Panc1 (cell line): ENCODE measurements around the gene PRKG1. TPM values are rescaled to one million over a fixed set of nuclear protein-coding genes. Genes with fewer than 3 reads are reported as not detected.

ENCODE experiments used
- ATAC-seq: fragments of 200-7000 bp; cut with Tn5 transposase; 2 replicates; pipeline ENCODE4 v1.9.1; 2020; ENCODE audit warnings: mild to moderate bottlenecking, moderate library complexity
- BruUV-seq: library from RNA; stranded (reverse); fragments of 400-500 nt; replicated peaks from 2 replicates; lab custom pipeline; 2021; lab: Mats Ljungman, UMichigan
- CTCF ChIA-PET: fragments of 300-600 bp; sonication (Branson Sonifier 250); formaldehyde crosslinking; loops from one replicate; lab custom pipeline; 2022; ENCODE audit warnings: antibody characterized with exemption; lab: Charles Lee
- POLR2A ChIA-PET: fragments of 300-600 bp; sonication (Branson Sonifier 250); formaldehyde crosslinking; loops from one replicate; lab custom pipeline; 2022; ENCODE audit warnings: antibody characterized with exemption; lab: Charles Lee
- DNase-seq: peaks from one replicate; pipeline ENCODE4 v3.0.0-alpha.2; 2010; ENCODE audit warnings: low read depth, low spot score
- H3K27ac ChIP-seq: 2 replicates; pipeline ENCODE4 v1.5.1; 2011; ENCODE audit warnings: mild to moderate bottlenecking, low read length, inconsistent platforms
- H3K27me3 ChIP-seq: fragments of 200-500 bp; sonication (Bioruptor generic); 2 replicates; pipeline ENCODE4 v1.6.0; 2014; ENCODE audit warnings: low read length, inconsistent platforms; ENCODE audit not compliant: control insufficient read depth, insufficient read depth
- H3K36me3 ChIP-seq: fragments of 200-500 bp; sonication (Bioruptor generic); 2 replicates; pipeline ENCODE4 v1.5.1; 2014; ENCODE audit warnings: inconsistent platforms, mild to moderate bottlenecking, low read length, moderate library complexity; ENCODE audit not compliant: control insufficient read depth, insufficient read depth
- H3K4me1 ChIP-seq: 2 replicates; pipeline ENCODE4 v1.5.1; 2011; ENCODE audit warnings: inconsistent platforms, mild to moderate bottlenecking, low read length, moderate library complexity; ENCODE audit not compliant: control insufficient read depth, insufficient read depth
- H3K4me3 ChIP-seq, 2 experiments: 2 replicates each; pipeline ENCODE4 v1.5.1; 2011 to 2012; ENCODE audit warnings: low read depth in 2 of 2, low read length in 2 of 2, mild to moderate bottlenecking in 2 of 2, inconsistent platforms in 1 of 2, moderate library complexity in 1 of 2
- H3K9me3 ChIP-seq: fragments of 200-500 bp; sonication (Bioruptor generic); 2 replicates; pipeline ENCODE4 v1.5.1; 2014; ENCODE audit warnings: low read depth, mild to moderate bottlenecking, inconsistent platforms, low read length, moderate library complexity; ENCODE audit not compliant: control insufficient read depth, insufficient read depth
- CTCF ChIP-seq: fragments of 450-650 bp; IDR thresholded peaks from 2 replicates; pipeline ENCODE4 v1.5.1; 2017; ENCODE audit warnings: mild to moderate bottlenecking
- POLR2AphosphoS5 ChIP-seq: IDR thresholded peaks from 2 replicates; pipeline ENCODE4 v1.6.1; 2012; ENCODE audit warnings: mild to moderate bottlenecking, low read depth, low read length, moderate library complexity
- REST ChIP-seq, 2 experiments: IDR thresholded peaks; 2 replicates each; pipeline ENCODE4 v1.6.1; 2011 to 2012; ENCODE audit warnings: low read depth in 2 of 2, control low read depth in 1 of 2, low read length in 1 of 2, mild to moderate bottlenecking in 1 of 2, moderate library complexity in 1 of 2; ENCODE audit not compliant: insufficient read depth in 1 of 2
- SIN3A ChIP-seq: IDR thresholded peaks from 2 replicates; pipeline ENCODE4 v1.6.1; 2012; ENCODE audit warnings: low read depth, mild to moderate bottlenecking, low read length, moderate library complexity, borderline replicate concordance; ENCODE audit not compliant: insufficient read depth
- TCF7L2 ChIP-seq: IDR thresholded peaks from 2 replicates; pipeline ENCODE4 v1.6.1; 2011; ENCODE audit warnings: mild to moderate bottlenecking, low read depth, low read length, inconsistent platforms
- in situ Hi-C: cut with HindIII; loops from 2 replicates; pipeline ENCODE4 v1.10.0; 2016; ENCODE audit warnings: low sequenced_read_pairs, low pct_unique_long_range_greater_than_20kb
- intact Hi-C: fragments of 100-400 bp; cut with micrococcal nuclease; formaldehyde crosslinking; loops from one replicate; pipeline ENCODE4 v1.10.0; 2022; ENCODE audit not compliant: unreplicated experiment
- total RNA-seq: library from RNA; stranded (reverse); gene quantifications from one replicate; pipeline ENCODE4 v1.2.1, GENCODE V29; 2021; ENCODE audit not compliant: unreplicated experiment

PRKG1 gene
- total RNA-seq, 1 experiment from 2014 or later, result 0.92 TPM

- intact Hi-C loops (no loop called here), in situ Hi-C loops (no loop called here)
- Histone ChIP-seq H3K36me3 (no peaks in the 10 kb centered on the region), H3K4me3 (no peak overlapping the region), H3K4me1 (no peaks in the 10 kb centered on the region), H3K27ac (no peak overlapping the region), H3K9me3 (peaks cover 3% of the 10 kb centered on the region; the same call in 1 of the 2 replicates), H3K27me3 (no peaks in the 10 kb centered on the region; the same call in 1 of the 2 replicates)
- no peak for DNase-seq
- TF ChIP-seq POLR2AphosphoS5, result no peak
- no peak for TF ChIP-seq TCF7L2
- POLR2A ChIA-PET, result no interaction called here
- BruUV-seq, result no TSS peak
- CTCF ChIA-PET, result no interaction called here
- ATAC-seq, result no peak
Measured at GRCh38 chr10:51800121-51800520, 725.8 kb downstream of the PRKG1 start.

- POLR2A ChIA-PET, result no interaction called here
- CTCF ChIA-PET, result no interaction called here
- intact Hi-C loops, result no loop called here
- no peaks in the 10 kb centered on the region for H3K4me1 ChIP-seq
- no peaks in the 10 kb centered on the region for H3K9me3 ChIP-seq
- no peaks in the 10 kb centered on the region for H3K36me3 ChIP-seq
- TF ChIP-seq SIN3A (no peak), REST (IDR thresholded peaks at IDR 0.05; ENCODE audit: insufficient read depth in 1 of 2, low read depth in 2 of 2, low read length in 1 of 2) (no peak), POLR2AphosphoS5 (no peak), TCF7L2 (no peak), CTCF (no peak)
- in situ Hi-C loops, result no loop called here
- no peak overlapping the region for H3K4me3 ChIP-seq
- no peak overlapping the region for H3K27ac ChIP-seq
- ATAC-seq, result no peak
- no peak for DNase-seq
- BruUV-seq, result no TSS peak
- no peaks in the 10 kb centered on the region; the same call in 1 of the 2 replicates for H3K27me3 ChIP-seq
Measured at GRCh38 chr10:51800725-51801424, 726.6 kb downstream of the PRKG1 start.

GRCh38 chr10:51802030-51802429 is 727.7 kb downstream of the PRKG1 start:
- no peaks in the 10 kb centered on the region for H3K9me3 ChIP-seq
- no peaks in the 10 kb centered on the region for H3K36me3 ChIP-seq
- TF ChIP-seq TCF7L2, result no peak
- no peak for TF ChIP-seq CTCF
- TF ChIP-seq POLR2AphosphoS5, result no peak
- no peak for TF ChIP-seq SIN3A
- no peak for TF ChIP-seq REST (IDR thresholded peaks at IDR 0.05; ENCODE audit: insufficient read depth in 1 of 2, low read depth in 2 of 2, low read length in 1 of 2)
- no peaks in the 10 kb centered on the region; the same call in 1 of the 2 replicates for H3K27me3 ChIP-seq
- no peak overlapping the region for H3K4me3 ChIP-seq
- H3K4me1 ChIP-seq, result no peaks in the 10 kb centered on the region
- in situ Hi-C loops, result no loop called here
- ATAC-seq (no peak), DNase-seq (no peak)
- H3K27ac ChIP-seq, result no peak overlapping the region
- ChIA-PET CTCF (no interaction called here), POLR2A (no interaction called here)
- intact Hi-C loops, result no loop called here
- no TSS peak for BruUV-seq
